Tibial artery (tissue), 4 donors: ENCODE data around the gene ACVRL1.

Source experiments
- DNase-seq, 2 donors: peaks; one replicate each; pipeline ENCODE4 v3.0.0-alpha.2; 2019
- H3K27ac ChIP-seq, 2 donors: fragments of 200-600 bp; sonication (generic) in 1 of 2; 1 replicate in 1 of 2; 2 replicates in 1 of 2; pipeline ENCODE4 v1.5.1; 2018 to 2019; ENCODE audit warnings: mild to moderate bottlenecking in 1 of 2
- H3K27me3 ChIP-seq, 2 donors: fragments of 200-600 bp; sonication (generic) in 1 of 2; one replicate each; pipeline versions ENCODE4 v1.5.1 to v1.6.0; 2016 to 2019
- H3K36me3 ChIP-seq, 3 donors: fragments of 200-600 bp; sonication (generic) in 2 of 3; one replicate each; pipeline ENCODE4 v1.5.1; 2016 to 2019; ENCODE audit warnings: mild to moderate bottlenecking in 2 of 3
- H3K4me1 ChIP-seq, 4 donors: fragments of 200-600 bp; sonication (generic) in 2 of 4; 1 replicate in 3 of 4; 2 replicates in 1 of 4; pipeline ENCODE4 v1.5.1; 2016 to 2019
- H3K4me3 ChIP-seq, 2 donors: fragments of 200-600 bp; sonication (generic) in 1 of 2; 1 replicate in 1 of 2; 2 replicates in 1 of 2; pipeline ENCODE4 v1.5.1; 2018 to 2019; ENCODE audit warnings: mild to moderate bottlenecking in 2 of 2
- H3K9me3 ChIP-seq, 3 donors: fragments of 200-600 bp; sonication (generic) in 1 of 3; one replicate each; pipeline ENCODE4 v1.5.1; 2016 to 2019
- CTCF ChIP-seq, 2 experiments: fragments of 200-600 bp in 1 of 2; fragments of 450-650 bp in 1 of 2; IDR thresholded peaks; one replicate each; pipeline ENCODE4 v1.5.1; 2017 to 2019; ENCODE audit warnings: antibody characterized with exemption in 2 of 2, mild to moderate bottlenecking in 1 of 2, moderate library complexity in 1 of 2
- intact Hi-C: fragments of 100-400 bp; cut with DNase I; formaldehyde crosslinking; loops from one replicate; pipeline ENCODE4 v1.15.0; 2023; ENCODE audit warnings: low total_unique reads

Gene ACVRL1

GRCh38 chr12:51925346-51926063 lies 18.2 kb downstream of the ACVRL1 start:
- TF ChIP-seq CTCF (IDR thresholded peaks at IDR 0.05) = no peak
- intact Hi-C loops = no loop called here
- no peak overlapping the region for H3K27ac ChIP-seq

GRCh38 chr12:51926064-51926632 lies 18.8 kb downstream of the ACVRL1 start:
- no peak overlapping the region for H3K27ac ChIP-seq
- DNase-seq = peak in 1 of 2 donors; percentile 52
- no peaks in the 10 kb centered on the region for H3K9me3 ChIP-seq
- peaks cover 0 to 19% of the 10 kb centered on the region in 2 donors for H3K27me3 ChIP-seq
- no peak for TF ChIP-seq CTCF (IDR thresholded peaks at IDR 0.05)
- intact Hi-C loops = no loop called here
- no peaks in the 10 kb centered on the region for H3K36me3 ChIP-seq
- H3K4me1 ChIP-seq = peaks cover 0 to 12% (median 9%) of the 10 kb centered on the region in 4 donors
- H3K4me3 ChIP-seq = no peak overlapping the region

More at GRCh38 chr12:51925346-51926063, 18.2 kb downstream of the ACVRL1 start:
- Histone ChIP-seq H3K27me3 (peaks cover 0 to 19% of the 10 kb centered on the region in 2 donors), H3K9me3 (no peaks in the 10 kb centered on the region), H3K4me1 (peaks cover 0 to 12% (median 9%) of the 10 kb centered on the region in 4 donors), H3K4me3 (no peak overlapping the region), H3K36me3 (no peaks in the 10 kb centered on the region)
- no peak for DNase-seq

GRCh38 chr12:51926718-51927117 lies 19.4 kb downstream of the ACVRL1 start:
- Histone ChIP-seq H3K4me1 (peaks cover 0 to 12% (median 9%) of the 10 kb centered on the region in 4 donors), H3K36me3 (no peaks in the 10 kb centered on the region), H3K9me3 (no peaks in the 10 kb centered on the region), H3K27ac (no peak overlapping the region), H3K27me3 (peaks cover 0 to 19% of the 10 kb centered on the region in 2 donors), H3K4me3 (no peak overlapping the region)
- intact Hi-C loops = no loop called here
- DNase-seq = peak in 1 of 2 donors; percentile 63
- TF ChIP-seq CTCF (IDR thresholded peaks at IDR 0.05) = peak in 1 of 2 experiments; percentile 25

- Histone ChIP-seq H3K4me1 (no peaks in the 10 kb centered on the region), H3K27ac (no peak overlapping the region), H3K9me3 (no peaks in the 10 kb centered on the region), H3K36me3 (no peaks in the 10 kb centered on the region), H3K4me3 (no peak overlapping the region), H3K27me3 (peaks cover 0 to 5% of the 10 kb centered on the region in 2 donors)
- DNase-seq = no peak
- intact Hi-C loops = no loop called here
- no peak for TF ChIP-seq CTCF (IDR thresholded peaks at IDR 0.05)
Observed at GRCh38 chr12:51932218-51933076, 25.1 kb downstream of the ACVRL1 start.

GRCh38 chr12:51934080-51934479 lies 26.8 kb downstream of the ACVRL1 start:
- H3K9me3 ChIP-seq = no peaks in the 10 kb centered on the region
- peak in 1 of 2 donors; percentile 31 for DNase-seq
- no peaks in the 10 kb centered on the region for H3K36me3 ChIP-seq
- intact Hi-C loops = no loop called here
- no peaks in the 10 kb centered on the region for H3K4me1 ChIP-seq
- H3K27me3 ChIP-seq = no peaks in the 10 kb centered on the region
- TF ChIP-seq CTCF (IDR thresholded peaks at IDR 0.05) = no peak
- H3K4me3 ChIP-seq = no peak overlapping the region
- no peak overlapping the region for H3K27ac ChIP-seq
